ENCODE data around the gene RCOR3. TPM values are rescaled to one million over a fixed set of nuclear protein-coding genes. Genes with fewer than 3 reads are reported as not detected.

Gene RCOR3
- total RNA-seq, 4 donors from 2014 or later = 20.5 to 45.6 (median 31.0) TPM

GRCh38 chr1:211279340-211279739, 20.2 kb downstream of the RCOR3 start:
- TF ChIP-seq CTCF (IDR thresholded peaks at IDR 0.05) = no peak
- DNase-seq (ENCODE audit: low spot score) (no peak), ATAC-seq (ENCODE audit: low FRiP score) (no peak)

GRCh38 chr1:211280910-211281309, 21.7 kb downstream of the RCOR3 start:
- ATAC-seq (ENCODE audit: low FRiP score) (no peak), DNase-seq (ENCODE audit: low spot score) (no peak)
- no peak for TF ChIP-seq CTCF (IDR thresholded peaks at IDR 0.05)

GRCh38 chr1:211281320-211282022, 22.3 kb downstream of the RCOR3 start:
- DNase-seq (ENCODE audit: low spot score) (no peak), ATAC-seq (ENCODE audit: low FRiP score) (no peak)
- no peak for TF ChIP-seq CTCF (IDR thresholded peaks at IDR 0.05)

GRCh38 chr1:211282023-211282373, 22.8 kb downstream of the RCOR3 start:
- ATAC-seq (ENCODE audit: low FRiP score) (no peak), DNase-seq (ENCODE audit: low spot score) (no peak)
- no peak for TF ChIP-seq CTCF (IDR thresholded peaks at IDR 0.05)

- DNase-seq (ENCODE audit: low spot score) (no peak), ATAC-seq (ENCODE audit: low FRiP score) (no peak)
- TF ChIP-seq CTCF (IDR thresholded peaks at IDR 0.05) = no peak
Observed at GRCh38 chr1:211285196-211285595, 26.0 kb downstream of the RCOR3 start.

GRCh38 chr1:211287218-211287617, 28.1 kb downstream of the RCOR3 start:
- DNase-seq (ENCODE audit: low spot score) = no peak
- ATAC-seq (ENCODE audit: low FRiP score) = no peak
- TF ChIP-seq CTCF (IDR thresholded peaks at IDR 0.05) = no peak

- DNase-seq (ENCODE audit: low spot score) (no peak), ATAC-seq (ENCODE audit: low FRiP score) (no peak)
- TF ChIP-seq CTCF (IDR thresholded peaks at IDR 0.05) = no peak
Observed at GRCh38 chr1:211292411-211292810, 33.2 kb downstream of the RCOR3 start.

All from omental fat pad (tissue), 4 donors.